22Rv1 (cell line): ENCODE results near the gene BTBD9.

Experiments
- ZFX ChIP-seq: fragments of 450-650 bp; IDR thresholded peaks from 2 replicates; pipeline ENCODE4 v1.6.1; 2017; ENCODE audit warnings: antibody characterized with exemption, borderline replicate concordance
- TF ChIP-seq, protein P1 (sequence below): fragments of 450-650 bp; IDR thresholded peaks from 2 replicates; pipeline ENCODE4 v1.5.1; 2017; ENCODE audit warnings: mild to moderate bottlenecking

DNA sequence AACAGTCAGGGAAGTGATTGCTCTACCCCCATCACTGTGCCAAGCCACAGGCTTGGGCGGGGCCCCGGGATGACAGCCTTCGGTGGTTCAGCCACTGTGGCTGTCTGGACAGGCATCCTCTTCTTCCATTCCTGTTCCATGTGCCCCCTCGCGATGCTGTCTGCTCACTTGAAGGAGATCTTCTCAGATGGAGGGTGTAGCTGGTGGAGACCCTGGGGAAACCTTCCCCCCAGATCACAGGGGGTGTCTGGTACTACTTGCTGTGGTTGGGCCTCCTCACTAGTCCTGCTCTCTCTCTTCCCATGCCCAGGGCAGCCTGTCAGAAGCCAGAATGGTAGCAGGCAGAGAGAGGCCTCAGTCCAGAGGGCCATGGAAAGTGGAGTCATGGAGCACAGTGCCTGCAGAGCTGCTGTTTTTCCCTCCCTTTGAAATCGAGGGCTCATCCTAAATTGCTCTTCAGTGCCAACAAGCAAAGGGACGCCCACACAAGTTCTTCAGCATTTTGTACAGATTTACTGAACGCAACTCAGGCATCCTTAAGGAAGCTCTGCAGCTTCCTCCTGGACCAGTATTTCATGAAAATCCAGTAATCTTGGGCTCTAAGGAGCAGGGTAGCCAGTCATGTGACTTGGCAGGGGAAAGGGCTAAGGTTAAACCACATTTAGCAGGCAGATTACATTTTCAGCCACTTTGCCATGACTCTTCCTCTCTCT lies 493.6 kb downstream of the BTBD9 start:
- TF ChIP-seq ZFX = no peak
- TF ChIP-seq, protein P1, sequence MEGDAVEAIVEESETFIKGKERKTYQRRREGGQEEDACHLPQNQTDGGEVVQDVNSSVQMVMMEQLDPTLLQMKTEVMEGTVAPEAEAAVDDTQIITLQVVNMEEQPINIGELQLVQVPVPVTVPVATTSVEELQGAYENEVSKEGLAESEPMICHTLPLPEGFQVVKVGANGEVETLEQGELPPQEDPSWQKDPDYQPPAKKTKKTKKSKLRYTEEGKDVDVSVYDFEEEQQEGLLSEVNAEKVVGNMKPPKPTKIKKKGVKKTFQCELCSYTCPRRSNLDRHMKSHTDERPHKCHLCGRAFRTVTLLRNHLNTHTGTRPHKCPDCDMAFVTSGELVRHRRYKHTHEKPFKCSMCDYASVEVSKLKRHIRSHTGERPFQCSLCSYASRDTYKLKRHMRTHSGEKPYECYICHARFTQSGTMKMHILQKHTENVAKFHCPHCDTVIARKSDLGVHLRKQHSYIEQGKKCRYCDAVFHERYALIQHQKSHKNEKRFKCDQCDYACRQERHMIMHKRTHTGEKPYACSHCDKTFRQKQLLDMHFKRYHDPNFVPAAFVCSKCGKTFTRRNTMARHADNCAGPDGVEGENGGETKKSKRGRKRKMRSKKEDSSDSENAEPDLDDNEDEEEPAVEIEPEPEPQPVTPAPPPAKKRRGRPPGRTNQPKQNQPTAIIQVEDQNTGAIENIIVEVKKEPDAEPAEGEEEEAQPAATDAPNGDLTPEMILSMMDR = no peak
